Activated T-helper 17 cell treated with anti-CD3 and anti-CD28 coated beads, Interleukin-2, amount 50 U/mL, for 72 hours (primary cell): ENCODE measurements around the gene PSME3. TPM values are rescaled to one million over a fixed set of nuclear protein-coding genes. Genes with fewer than 3 reads are reported as not detected.
A peak's percentile ranks its signal among the peaks of the same experiment; 100 is the strongest.

ENCODE experiments used
- ATAC-seq: fragments of 150-1000 bp; cut with Tn5 transposase; replicated peaks from 2 replicates; pipeline ENCODE4 v1.10.0; 2021; ENCODE audit warnings: mild to moderate bottlenecking, moderate library complexity
- H3K27ac Mint-ChIP-seq: one replicate; pipeline ENCODE4 v1.8.0; 2022; ENCODE audit warnings: mixed read lengths
- H3K27me3 Mint-ChIP-seq: one replicate; pipeline ENCODE4 v1.8.0; 2022; ENCODE audit warnings: mixed read lengths
- H3K36me3 Mint-ChIP-seq: one replicate; pipeline ENCODE4 v1.8.0; 2022; ENCODE audit warnings: low read depth, mild to moderate bottlenecking, mixed read lengths
- H3K4me1 Mint-ChIP-seq: one replicate; pipeline ENCODE4 v1.8.0; 2022; ENCODE audit warnings: mixed read lengths
- H3K4me3 Mint-ChIP-seq: one replicate; pipeline ENCODE4 v1.8.0; 2022; ENCODE audit warnings: mild to moderate bottlenecking, mixed read lengths
- H3K9me3 Mint-ChIP-seq: one replicate; pipeline ENCODE4 v1.8.0; 2022; ENCODE audit warnings: mixed read lengths
- total RNA-seq, 2 donors: library from RNA; stranded (reverse); gene quantifications; one replicate each; pipeline ENCODE4 v1.2.3, GENCODE V29; 2022

Gene PSME3
- total RNA-seq, 2 donors from 2014 or later: 56.5 to 159 TPM

DNA sequence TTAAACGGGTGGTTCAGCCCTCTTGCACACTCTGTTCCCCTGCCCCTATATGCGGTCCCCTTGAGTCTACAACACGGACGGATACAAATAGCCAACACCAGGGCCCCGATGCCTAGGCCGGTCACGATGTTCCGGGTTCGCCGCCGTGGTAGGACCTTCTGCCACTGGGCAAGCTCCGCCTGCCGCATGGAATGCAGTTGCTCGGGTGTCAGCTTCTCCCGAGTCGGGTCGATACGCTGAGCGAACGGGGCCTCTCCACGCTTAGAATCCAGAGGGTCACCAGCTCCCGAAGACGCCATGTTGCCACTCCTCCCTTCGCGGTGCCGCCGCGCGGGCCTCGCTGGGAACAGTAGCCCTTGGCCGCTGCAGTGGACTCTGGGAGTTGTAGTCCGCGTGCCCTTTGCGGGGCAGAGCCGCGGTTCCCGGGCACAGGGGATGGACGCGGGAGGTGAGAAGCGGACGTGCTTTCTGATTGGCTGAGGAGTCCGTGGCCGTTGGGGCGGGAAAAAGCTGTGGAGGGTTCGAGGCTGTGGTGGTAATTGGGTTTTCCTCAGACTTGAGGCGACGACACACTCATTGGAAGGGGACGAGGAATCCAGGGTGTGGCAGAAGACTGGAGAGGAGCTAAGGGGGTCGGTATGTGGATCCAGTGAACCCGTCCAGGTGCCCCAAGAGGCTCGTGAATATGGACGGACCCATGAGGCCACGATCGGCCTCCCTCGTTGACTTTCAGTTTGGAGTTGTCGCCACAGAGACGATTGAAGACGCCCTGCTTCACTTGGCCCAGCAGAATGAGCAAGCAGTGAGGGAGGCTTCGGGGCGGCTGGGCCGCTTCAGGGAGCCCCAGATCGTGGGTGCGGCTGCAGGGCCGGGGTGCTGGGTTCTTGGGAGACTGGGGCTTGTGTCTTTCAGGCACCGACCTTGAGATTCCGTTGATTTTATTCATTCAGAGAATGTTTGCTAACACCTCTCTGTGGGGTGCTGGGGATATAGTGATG is 34.5 kb upstream of the PSME3 start, which contains the start of the genes CNTD1 and COA3:
Gene CNTD1 (plus strand): TSS at position 479 of the 998 bp plus-strand sequence. CDS start 207 bp downstream, at position 686.
Gene COA3 (minus strand): TSS at position 322 of the 998 bp plus-strand sequence. CDS start 23 bp downstream, at position 299.
- H3K4me3 Mint-ChIP-seq: peak within 1 kb of the TSS; percentile 98
- peaks cover 6% of the 10 kb centered on the region for H3K36me3 Mint-ChIP-seq
- H3K9me3 Mint-ChIP-seq: peaks cover 4% of the 10 kb centered on the region
- peaks cover 12% of the 10 kb centered on the region for H3K4me1 Mint-ChIP-seq
- peak; percentile 98 for ATAC-seq
- H3K27ac Mint-ChIP-seq: peak within 1 kb of the TSS; percentile 95
- peaks cover 3% of the 10 kb centered on the region for H3K27me3 Mint-ChIP-seq

DNA sequence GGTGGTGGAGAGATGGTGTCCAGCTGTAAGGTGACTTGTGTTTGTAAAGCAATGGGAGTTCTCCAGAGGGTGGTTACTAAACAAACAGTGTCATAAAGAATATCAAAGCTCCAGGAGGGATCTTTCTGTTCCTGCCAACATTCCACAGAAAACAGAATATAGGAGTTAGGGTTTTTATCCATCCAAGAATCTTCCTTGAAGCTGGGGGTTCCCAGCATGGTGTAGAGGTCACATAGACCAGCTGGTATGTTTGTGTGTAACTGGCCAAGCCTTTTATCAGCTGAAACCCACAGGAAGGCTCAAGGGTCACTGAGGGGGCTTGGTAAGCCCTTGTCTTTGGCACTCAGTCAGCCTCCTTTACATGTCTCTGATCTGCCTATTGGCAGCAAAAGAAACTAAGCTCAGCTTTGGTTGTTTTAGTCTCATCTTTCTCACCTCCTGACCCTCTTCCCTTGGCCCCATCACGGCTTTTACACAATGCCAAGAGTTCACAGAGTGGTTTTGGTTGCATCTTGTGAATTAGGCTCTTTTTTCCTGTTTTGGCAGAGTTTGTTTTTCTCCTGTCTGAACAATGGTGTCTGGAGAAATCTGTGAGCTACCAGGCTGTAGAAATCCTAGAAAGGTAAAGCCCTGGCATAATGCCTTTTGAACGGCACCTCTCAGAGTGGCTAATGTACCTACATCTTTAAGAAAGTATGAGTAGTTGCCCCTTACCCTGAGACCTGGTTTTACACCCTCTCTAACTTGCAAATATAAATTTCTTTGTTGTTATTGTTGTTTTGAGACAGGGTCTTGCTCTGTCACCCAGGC is 29.9 kb upstream of the PSME3 start:
- Mint-ChIP-seq H3K36me3 (no peaks in the 10 kb centered on the region), H3K4me3 (no peak overlapping the region), H3K9me3 (peaks cover 4% of the 10 kb centered on the region), H3K4me1 (peaks cover 6% of the 10 kb centered on the region), H3K27ac (no peak overlapping the region), H3K27me3 (peaks cover 3% of the 10 kb centered on the region)
- ATAC-seq: no peak

DNA sequence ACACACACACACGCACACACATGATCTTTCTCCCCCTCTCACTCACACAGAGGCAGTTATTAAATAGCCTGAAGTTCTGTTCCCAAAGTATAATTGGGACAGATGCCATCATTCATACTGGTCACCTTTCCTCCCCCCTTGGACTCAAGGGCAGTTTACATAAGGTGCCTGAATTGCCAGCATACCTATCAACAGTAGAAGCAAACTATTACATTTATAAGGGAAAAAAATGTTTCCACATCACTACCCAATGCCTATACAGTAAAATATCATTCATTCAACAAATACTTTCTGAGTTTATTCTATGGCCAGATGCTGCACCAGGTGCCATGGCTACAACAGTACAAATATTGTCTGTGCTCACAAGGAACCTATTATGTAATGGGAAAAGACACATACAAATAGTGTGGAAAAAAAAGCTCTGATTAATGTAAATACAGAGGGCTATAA is 28.3 kb upstream of the PSME3 start:
- H3K4me3 Mint-ChIP-seq: no peak overlapping the region
- no peaks in the 10 kb centered on the region for H3K9me3 Mint-ChIP-seq
- H3K27me3 Mint-ChIP-seq: no peaks in the 10 kb centered on the region
- no peaks in the 10 kb centered on the region for H3K4me1 Mint-ChIP-seq
- H3K36me3 Mint-ChIP-seq: peaks cover 12% of the 10 kb centered on the region
- no peak for ATAC-seq
- H3K27ac Mint-ChIP-seq: no peak overlapping the region

DNA sequence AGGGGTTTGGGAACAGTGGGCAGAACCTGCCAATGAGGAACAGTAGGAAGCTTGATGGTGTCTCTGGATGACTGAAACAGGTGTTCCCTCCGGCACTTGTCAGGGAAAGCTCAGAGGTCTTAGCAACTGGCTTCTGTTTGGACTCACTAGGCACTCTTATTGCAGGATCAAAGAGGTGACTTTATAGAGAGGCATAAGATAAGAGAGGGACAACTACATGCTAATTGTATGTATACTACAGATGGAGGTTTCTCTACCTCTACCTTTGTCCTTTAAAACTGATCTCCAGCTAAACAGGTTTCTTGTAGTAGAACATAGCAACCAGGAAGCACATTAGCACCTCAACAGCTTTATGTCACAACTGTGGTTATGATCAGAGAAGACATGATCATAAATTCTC is 26.9 kb upstream of the PSME3 start:
- H3K9me3 Mint-ChIP-seq: no peaks in the 10 kb centered on the region
- H3K27me3 Mint-ChIP-seq: no peaks in the 10 kb centered on the region
- H3K36me3 Mint-ChIP-seq: peaks cover 25% of the 10 kb centered on the region
- H3K27ac Mint-ChIP-seq: no peak overlapping the region
- no peak overlapping the region for H3K4me3 Mint-ChIP-seq
- no peaks in the 10 kb centered on the region for H3K4me1 Mint-ChIP-seq
- ATAC-seq: no peak

DNA sequence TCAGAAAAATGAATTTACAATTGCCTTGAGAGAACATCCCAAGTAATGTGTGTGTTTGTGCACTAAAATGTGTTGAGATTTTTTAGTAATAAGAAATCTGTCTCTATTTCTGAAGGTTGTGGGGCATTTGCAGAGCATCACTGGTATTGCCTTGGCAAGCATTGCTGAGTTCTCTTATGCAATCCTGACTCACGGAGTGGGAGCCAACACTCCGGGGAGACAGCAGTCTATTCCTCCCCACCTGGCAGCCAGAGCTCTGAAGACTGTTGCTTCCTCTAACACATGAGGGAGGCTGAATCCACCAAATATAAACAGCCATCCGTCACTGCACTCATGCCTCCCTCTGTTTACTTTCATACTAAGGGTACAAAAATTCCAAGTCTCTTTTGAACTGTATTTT is 23.9 kb upstream of the PSME3 start:
- Mint-ChIP-seq H3K27me3 (no peaks in the 10 kb centered on the region), H3K4me1 (no peaks in the 10 kb centered on the region), H3K4me3 (no peak overlapping the region), H3K27ac (no peak overlapping the region), H3K36me3 (peaks cover 54% of the 10 kb centered on the region), H3K9me3 (no peaks in the 10 kb centered on the region)
- no peak for ATAC-seq

DNA sequence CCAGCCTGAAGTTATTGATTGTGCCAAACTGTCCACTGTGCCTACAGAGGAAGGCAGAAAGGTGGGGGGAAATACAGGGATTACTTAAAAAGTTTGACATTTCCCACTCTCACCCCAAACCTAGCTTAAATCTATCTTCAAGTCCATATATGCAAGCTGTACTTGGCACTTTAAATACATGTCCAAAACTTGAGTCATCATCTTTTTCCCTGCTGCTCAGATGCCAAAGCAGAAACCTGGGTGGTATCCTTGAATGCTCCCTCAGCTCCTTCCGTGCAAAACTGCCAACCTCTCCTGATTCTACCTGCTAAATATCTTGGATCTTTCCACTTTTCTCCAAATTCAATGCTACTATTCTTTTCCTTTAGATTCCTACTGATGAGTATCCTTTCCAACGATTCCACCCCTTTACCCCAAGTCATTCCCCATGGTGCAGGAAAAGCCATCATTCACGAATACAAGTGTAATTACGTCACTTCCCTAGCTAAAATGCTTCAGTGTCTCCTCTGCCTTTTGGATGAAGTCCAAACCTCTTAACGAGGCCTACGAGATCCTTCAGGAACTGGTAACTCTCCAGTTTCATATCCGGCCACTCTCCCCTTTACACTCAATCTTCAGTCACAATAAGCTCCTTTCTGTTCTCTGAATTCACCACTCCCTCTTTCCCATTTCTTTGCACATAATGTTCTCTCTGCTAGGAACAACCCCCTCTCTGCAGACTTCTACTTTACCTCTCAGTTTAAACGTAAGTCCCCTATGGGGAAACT is 18.4 kb upstream of the PSME3 start:
- no peaks in the 10 kb centered on the region for H3K4me1 Mint-ChIP-seq
- peaks cover 99% of the 10 kb centered on the region for H3K36me3 Mint-ChIP-seq
- no peaks in the 10 kb centered on the region for H3K27me3 Mint-ChIP-seq
- no peak overlapping the region for H3K27ac Mint-ChIP-seq
- H3K4me3 Mint-ChIP-seq: no peak overlapping the region
- no peak for ATAC-seq
- H3K9me3 Mint-ChIP-seq: no peaks in the 10 kb centered on the region

DNA sequence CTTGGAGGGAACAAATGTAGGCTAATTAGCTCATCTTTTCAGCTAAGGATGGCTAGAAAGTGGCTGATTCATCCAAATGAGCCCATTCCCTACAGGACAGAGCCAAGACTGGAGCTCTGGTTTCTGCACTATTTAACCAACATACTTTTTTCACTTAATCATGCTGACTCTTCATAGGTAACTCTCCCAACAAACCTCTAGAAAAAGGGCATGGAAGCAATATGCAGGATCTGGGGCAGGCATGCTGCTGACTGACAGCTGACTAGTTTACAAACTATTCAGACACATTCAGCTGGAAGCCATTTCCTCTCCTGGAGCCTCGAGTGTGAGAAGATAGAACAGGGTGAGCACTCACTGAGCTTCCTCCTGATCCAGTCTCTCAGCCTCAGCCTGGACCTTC is 15.3 kb upstream of the PSME3 start:
- no peak overlapping the region for H3K27ac Mint-ChIP-seq
- no peak for ATAC-seq
- H3K4me1 Mint-ChIP-seq: no peaks in the 10 kb centered on the region
- H3K36me3 Mint-ChIP-seq: peaks cover 100% of the 10 kb centered on the region
- H3K27me3 Mint-ChIP-seq: no peaks in the 10 kb centered on the region
- no peak overlapping the region for H3K4me3 Mint-ChIP-seq
- no peaks in the 10 kb centered on the region for H3K9me3 Mint-ChIP-seq

DNA sequence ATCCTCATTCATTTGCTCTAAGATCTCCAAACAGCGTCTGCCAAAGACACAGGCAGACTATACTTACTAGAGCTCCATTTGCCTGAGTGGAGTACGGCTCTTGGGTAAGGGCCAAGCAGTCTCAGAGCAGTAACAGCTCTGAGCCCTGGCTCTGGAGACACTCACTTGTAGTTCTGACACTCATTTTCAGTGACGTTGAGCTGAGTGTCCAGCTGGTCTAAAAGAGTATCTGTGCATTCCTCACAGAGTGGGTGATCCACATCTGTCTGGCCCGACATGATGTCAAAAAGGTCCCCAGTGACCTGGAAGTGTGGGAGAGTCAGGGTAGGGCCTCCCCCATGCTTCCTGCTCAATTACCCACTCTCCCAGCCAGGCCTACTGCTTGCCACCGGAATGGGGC is 14.8 kb upstream of the PSME3 start:
- H3K27ac Mint-ChIP-seq: peak overlapping the region; percentile 62
- H3K27me3 Mint-ChIP-seq: no peaks in the 10 kb centered on the region
- H3K9me3 Mint-ChIP-seq: no peaks in the 10 kb centered on the region
- peaks cover 96% of the 10 kb centered on the region for H3K36me3 Mint-ChIP-seq
- no peaks in the 10 kb centered on the region for H3K4me1 Mint-ChIP-seq
- no peak overlapping the region for H3K4me3 Mint-ChIP-seq
- no peak for ATAC-seq

DNA sequence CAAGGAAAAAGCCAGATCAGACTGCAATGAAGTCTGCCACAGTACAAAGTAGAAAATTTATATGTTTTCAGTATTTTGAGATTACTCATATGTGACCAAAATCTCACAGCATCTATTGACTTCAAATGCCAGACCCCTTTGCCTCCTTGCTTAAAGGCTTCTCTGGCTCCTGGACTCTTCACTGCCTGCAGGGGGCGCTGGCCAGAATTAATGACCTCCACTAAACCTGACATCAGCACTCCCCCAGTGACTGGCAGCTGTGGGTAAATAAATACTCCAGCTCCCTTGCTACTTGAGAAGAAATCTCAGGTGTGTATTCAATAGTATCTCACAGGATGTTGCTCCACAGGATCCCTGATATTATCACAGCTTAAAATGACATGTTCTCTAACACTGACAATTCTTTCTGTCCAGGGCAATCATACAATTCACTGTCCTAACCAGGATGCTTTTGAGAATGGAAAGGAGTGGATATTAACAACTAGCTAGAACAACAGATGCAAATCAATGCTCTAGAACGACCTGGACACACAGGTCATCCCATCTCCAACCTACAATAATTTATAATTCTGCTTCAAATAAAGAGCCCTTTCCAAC is 13.2 kb upstream of the PSME3 start:
- peaks cover 87% of the 10 kb centered on the region for H3K36me3 Mint-ChIP-seq
- H3K27me3 Mint-ChIP-seq: no peaks in the 10 kb centered on the region
- H3K27ac Mint-ChIP-seq: peak overlapping the region; percentile 69
- H3K9me3 Mint-ChIP-seq: no peaks in the 10 kb centered on the region
- H3K4me3 Mint-ChIP-seq: no peak overlapping the region
- ATAC-seq: peak; percentile 31
- no peaks in the 10 kb centered on the region for H3K4me1 Mint-ChIP-seq

DNA sequence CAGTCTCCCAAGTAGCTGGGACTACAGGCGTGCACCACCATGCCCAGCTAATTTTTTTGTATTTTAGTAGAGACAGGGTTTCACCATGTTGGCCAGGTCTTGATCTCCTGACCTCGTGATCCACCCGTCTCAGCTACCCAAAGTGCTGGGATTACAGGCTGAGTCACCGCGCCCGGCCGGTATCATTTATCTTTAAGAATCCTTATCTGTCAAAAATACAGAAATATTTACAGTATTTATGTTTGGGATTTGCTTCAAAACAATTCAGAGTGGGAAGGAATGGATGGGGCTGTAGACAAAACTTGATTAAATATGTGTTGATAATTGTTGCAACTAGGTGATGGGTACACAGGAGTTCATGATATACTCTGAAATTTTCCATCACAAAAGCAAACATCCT is 12.0 kb upstream of the PSME3 start:
- peaks cover 76% of the 10 kb centered on the region for H3K36me3 Mint-ChIP-seq
- H3K4me3 Mint-ChIP-seq: no peak overlapping the region
- no peaks in the 10 kb centered on the region for H3K9me3 Mint-ChIP-seq
- no peak for ATAC-seq
- no peaks in the 10 kb centered on the region for H3K27me3 Mint-ChIP-seq
- H3K27ac Mint-ChIP-seq: no peak overlapping the region
- H3K4me1 Mint-ChIP-seq: no peaks in the 10 kb centered on the region

DNA sequence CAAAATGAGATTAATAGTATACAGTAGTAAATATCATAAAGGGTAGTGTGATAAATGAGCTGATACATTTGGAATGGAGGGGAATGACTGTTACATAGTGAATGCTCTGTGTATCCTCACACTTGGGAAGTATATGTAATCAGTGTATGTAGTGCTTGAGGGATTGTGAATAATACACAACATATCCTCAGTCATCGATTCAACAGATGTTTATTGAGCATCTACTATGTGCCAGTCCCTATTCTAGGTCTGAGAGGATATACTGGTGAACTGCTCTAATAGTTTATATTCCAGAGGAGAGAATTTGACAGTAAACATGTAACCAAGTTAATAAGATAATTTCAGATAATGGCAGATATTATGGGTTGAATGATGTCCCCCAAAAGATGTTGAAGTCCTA is 5.7 kb upstream of the PSME3 start:
- H3K4me1 Mint-ChIP-seq: peaks cover 6% of the 10 kb centered on the region
- no peak for ATAC-seq
- H3K27me3 Mint-ChIP-seq: no peaks in the 10 kb centered on the region
- no peaks in the 10 kb centered on the region for H3K9me3 Mint-ChIP-seq
- H3K36me3 Mint-ChIP-seq: peaks cover 13% of the 10 kb centered on the region
- no peak overlapping the region for H3K4me3 Mint-ChIP-seq
- H3K27ac Mint-ChIP-seq: no peak overlapping the region

DNA sequence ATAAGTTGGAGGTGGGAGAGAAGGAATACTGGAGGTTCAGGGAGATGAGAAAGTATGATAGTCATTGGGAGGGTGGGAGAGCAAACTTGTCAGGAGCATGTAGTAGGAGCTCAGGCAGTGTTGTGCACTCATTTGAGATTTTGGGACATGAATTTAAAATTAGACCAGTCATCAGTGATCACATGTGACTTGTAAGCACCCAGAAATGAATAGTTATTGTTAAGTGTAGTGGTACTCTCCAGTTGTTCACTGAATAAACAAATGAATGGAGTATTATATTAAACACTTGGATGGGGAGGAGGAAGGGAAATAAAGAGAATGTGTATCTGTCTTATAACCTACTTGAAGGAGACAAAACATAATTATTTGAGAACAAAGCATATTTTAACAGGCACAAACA is 2.2 kb upstream of the PSME3 start:
- no peak for ATAC-seq
- no peaks in the 10 kb centered on the region for H3K27me3 Mint-ChIP-seq
- no peaks in the 10 kb centered on the region for H3K9me3 Mint-ChIP-seq
- H3K4me3 Mint-ChIP-seq: no peak overlapping the region
- H3K4me1 Mint-ChIP-seq: peaks cover 8% of the 10 kb centered on the region
- H3K36me3 Mint-ChIP-seq: peaks cover 29% of the 10 kb centered on the region
- peak overlapping the region; percentile 26 for H3K27ac Mint-ChIP-seq

DNA sequence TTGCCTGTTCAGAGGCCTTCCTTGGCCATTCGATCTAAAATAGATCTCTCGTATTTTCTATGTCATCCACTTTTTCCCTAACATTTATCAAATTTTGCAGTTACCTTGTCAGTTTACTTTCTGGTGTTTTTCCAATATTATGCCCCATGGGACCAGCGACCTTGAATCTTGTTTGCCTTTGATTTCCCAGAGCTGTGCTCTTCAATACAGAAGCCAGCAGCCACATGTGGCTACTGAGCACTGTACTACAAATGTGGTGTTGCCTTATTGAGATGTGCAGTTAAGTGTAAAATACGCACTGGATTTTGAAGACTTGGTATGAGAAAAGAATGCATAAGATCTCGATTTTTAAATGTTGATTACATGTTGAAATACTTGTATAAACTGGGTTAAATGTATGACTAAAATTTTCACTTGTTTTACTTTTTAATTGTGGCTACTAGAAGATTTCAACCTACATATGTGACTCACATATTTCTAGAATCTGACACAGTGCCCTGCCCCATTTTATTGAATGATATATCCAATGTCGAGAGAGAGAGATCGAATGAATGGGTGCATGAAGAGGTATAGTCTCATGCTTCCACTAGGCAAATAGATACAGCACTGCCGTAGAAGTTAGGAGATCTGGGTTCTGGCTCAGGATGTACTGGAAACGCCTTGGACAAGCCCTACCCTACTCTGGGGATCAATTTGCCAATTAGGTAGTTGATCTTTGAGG is 824 bp upstream of the PSME3 start:
- Mint-ChIP-seq H3K4me3 (peak overlapping the region; percentile 92), H3K27me3 (no peaks in the 10 kb centered on the region), H3K4me1 (peaks cover 8% of the 10 kb centered on the region), H3K27ac (peak overlapping the region; percentile 95), H3K36me3 (peaks cover 43% of the 10 kb centered on the region), H3K9me3 (no peaks in the 10 kb centered on the region)
- peak; percentile 64 for ATAC-seq
